ENCODE measurements around the gene PRR30. TPM values are rescaled to one million over a fixed set of nuclear protein-coding genes. Genes with fewer than 3 reads are reported as not detected.

Gene PRR30
- total and polyA plus RNA-seq, 12 donors, result not detected

DNA sequence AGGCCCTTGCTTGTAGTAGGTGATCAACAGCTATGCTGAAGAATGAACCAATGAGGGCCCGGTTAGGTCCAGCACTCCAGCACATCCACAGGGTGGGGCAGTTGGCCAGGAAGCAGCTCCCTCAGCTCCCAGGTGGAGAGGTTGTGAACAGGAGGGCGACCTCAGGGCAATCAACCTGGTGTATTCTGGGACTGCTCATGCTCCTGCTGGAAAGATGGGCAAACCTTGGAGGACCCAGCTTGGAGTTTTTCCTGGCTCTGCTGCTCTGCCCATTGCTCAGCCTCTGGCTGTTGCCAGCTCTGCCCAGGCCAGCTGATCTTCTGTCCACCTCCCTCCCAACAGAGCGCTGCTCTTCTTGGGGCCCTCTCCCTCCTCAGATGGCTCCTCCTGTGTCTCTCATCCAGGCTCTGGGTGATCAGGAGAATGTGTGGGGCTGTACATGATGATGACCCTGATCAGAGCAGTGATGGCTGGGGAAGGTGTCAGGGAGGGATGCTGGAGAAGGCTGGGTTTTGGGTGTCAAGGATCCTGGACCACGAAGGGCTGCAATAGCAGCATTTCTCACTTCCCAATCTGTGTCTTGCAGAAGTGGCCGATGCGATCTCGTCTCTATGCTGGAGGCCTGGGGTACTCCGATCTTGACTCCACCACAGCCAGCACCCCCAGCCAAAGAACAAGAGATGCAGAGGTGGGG lies 13.0 kb upstream of the PRR30 start:
- no peak for DNase-seq
- no peak for TF ChIP-seq POLR2A (IDR thresholded peaks at IDR 0.05)
- TF ChIP-seq, protein P1, sequence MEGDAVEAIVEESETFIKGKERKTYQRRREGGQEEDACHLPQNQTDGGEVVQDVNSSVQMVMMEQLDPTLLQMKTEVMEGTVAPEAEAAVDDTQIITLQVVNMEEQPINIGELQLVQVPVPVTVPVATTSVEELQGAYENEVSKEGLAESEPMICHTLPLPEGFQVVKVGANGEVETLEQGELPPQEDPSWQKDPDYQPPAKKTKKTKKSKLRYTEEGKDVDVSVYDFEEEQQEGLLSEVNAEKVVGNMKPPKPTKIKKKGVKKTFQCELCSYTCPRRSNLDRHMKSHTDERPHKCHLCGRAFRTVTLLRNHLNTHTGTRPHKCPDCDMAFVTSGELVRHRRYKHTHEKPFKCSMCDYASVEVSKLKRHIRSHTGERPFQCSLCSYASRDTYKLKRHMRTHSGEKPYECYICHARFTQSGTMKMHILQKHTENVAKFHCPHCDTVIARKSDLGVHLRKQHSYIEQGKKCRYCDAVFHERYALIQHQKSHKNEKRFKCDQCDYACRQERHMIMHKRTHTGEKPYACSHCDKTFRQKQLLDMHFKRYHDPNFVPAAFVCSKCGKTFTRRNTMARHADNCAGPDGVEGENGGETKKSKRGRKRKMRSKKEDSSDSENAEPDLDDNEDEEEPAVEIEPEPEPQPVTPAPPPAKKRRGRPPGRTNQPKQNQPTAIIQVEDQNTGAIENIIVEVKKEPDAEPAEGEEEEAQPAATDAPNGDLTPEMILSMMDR (IDR thresholded peaks at IDR 0.05), result no peak
- Histone ChIP-seq H3K27ac (no peak overlapping the region), H3K27me3 (no peaks in the 10 kb centered on the region), H3K36me3 (replicated peaks in 1 of 2) (no peaks in the 10 kb centered on the region), H3K9me3 (replicated peaks in 1 of 3) (no peaks in the 10 kb centered on the region), H3K4me1 (replicated peaks in 1 of 2) (peaks cover 0 to 5% of the 10 kb centered on the region in 2 donors), H3K4me3 (no peak overlapping the region)
- WGBS, 4 donors, result 80 to 98% (median 87%) methylated on average over 6 to 8 of the region's 8 CpGs
- intact Hi-C loops (cut with DNase I), result no loop called here

DNA sequence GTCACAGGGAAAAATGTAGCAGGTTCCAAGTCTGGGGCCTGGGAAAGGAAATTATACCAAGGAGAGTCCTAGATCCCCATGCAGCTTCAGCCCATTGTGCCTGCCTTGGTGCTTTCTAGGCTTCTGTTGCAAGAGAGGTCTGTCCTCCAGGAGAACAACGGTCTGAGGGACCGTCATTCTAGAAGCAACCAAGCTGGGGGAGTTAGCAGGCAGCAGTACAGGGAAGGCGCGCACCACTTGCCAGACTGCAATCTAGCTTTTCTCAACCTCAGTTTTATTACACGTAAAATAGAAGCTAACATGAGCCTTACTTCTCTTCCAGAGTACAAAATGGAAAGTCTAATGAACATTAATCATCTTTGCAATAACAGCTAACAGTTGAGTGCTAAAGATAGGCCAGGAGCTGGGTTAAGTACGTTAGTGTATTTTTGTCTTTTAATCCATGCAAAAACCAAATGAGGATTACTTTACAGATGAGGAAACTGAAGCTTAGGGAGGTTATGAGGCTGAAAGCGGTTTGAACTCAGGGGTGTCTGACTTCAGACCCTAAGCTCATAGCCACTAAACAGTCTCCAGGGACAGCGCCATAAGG lies 11.5 kb upstream of the PRR30 start:
- Histone ChIP-seq H3K4me1 (replicated peaks in 1 of 2) (peaks cover 0 to 5% of the 10 kb centered on the region in 2 donors), H3K27ac (no peak overlapping the region), H3K9me3 (replicated peaks in 1 of 3) (no peaks in the 10 kb centered on the region), H3K36me3 (replicated peaks in 1 of 2) (no peaks in the 10 kb centered on the region), H3K27me3 (no peaks in the 10 kb centered on the region), H3K4me3 (no peak overlapping the region)
- intact Hi-C loops (cut with DNase I), result no loop called here
- DNase-seq, result no peak
- no peak for TF ChIP-seq POLR2A (IDR thresholded peaks at IDR 0.05)
- TF ChIP-seq, protein P1 (IDR thresholded peaks at IDR 0.05), result no peak
- 83 to 95% (median 87%) methylated on average over 8 of the region's 8 CpGs for WGBS, 4 donors

DNA sequence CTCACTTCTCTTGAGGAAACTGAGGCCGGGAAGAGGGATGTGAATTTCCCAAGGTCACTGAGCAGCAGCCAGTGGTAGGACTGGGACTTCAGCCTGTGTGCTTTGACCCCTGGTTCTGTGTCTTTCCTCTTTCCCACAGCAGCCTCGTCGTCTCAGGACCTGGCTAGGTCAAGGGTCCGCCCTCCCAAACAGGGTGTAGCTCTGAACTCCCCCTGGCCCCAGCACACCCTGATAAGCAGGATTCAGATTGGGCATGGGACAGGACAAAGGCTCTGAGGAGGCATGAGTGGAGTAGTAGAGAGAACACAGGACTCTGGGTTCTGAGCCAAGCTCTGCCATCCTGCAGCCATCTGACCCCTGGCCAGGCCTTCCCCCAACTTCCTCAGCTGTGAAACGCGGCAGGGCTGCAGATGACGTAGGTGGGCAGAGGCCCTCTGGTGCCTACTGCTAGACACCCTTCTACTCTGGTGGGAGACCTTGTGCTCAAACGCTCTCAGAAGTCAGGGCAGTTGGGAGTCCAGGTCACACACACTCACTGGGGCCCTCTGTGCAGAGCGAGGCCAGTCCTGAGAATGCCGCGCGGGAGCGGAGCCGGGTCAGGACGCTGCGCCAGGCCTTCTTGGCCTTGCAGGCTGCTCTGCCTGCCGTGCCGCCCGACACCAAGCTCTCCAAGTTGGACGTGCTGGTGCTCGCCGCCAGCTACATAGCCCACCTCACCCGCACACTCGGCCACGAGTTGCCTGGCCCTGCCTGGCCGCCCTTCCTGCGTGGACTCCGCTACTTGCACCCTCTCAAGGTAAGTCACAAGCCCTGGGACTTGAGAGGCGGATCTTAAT lies 10.6 kb upstream of the PRR30 start:
- TF ChIP-seq, protein P1 (IDR thresholded peaks at IDR 0.05), result no peak
- no peak for TF ChIP-seq POLR2A (IDR thresholded peaks at IDR 0.05)
- no peaks in the 10 kb centered on the region for H3K9me3 ChIP-seq (replicated peaks in 1 of 3)
- H3K27me3 ChIP-seq, result no peaks in the 10 kb centered on the region
- H3K4me3 ChIP-seq, result no peak overlapping the region
- no peak overlapping the region for H3K27ac ChIP-seq
- H3K36me3 ChIP-seq (replicated peaks in 1 of 2), result no peaks in the 10 kb centered on the region
- WGBS, 4 donors, result 88 to 95% (median 91%) methylated on average over 7 to 29 of the region's 29 CpGs
- H3K4me1 ChIP-seq (replicated peaks in 1 of 2), result peaks cover 0 to 5% of the 10 kb centered on the region in 2 donors
- no peak for DNase-seq
- intact Hi-C loops (cut with DNase I), result no loop called here

DNA sequence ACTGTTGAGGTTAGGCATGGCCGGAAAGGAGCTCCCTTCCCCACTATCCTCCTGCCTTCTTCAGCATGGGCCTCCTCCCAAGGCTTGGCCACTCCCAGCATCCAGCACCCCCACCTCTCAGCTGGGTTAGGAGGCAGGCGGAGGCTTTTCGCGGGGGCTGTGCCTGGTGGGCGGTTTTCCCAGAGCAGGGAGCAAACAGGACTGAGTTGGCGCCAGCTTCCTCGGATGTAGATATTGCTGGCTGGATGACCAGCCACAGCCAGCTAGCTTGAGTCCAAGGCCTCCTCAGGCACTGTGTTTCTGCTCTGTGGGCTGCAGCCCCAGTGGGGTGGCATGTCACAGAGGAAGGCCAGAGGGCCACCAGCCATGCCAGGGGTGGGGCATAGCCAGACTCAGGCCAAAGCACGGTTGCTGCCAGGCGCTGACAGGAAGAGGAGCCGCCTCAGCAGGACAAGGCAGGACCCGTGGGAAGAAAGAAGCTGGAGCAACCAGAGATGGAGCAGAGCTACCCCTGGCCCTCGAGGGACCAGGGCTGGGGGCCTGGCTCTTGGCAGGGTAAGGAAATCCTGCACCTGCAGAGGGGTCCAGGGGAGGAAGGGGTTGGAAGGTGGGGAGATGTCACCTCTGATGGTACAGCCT lies 9.7 kb upstream of the PRR30 start, which contains the start of gene TCF23:
Gene TCF23, plus strand, starts transcription at position 204 of the 639 bp plus-strand sequence. Its CDS starts 130 bp downstream, at position 334.
- intact Hi-C loops (cut with DNase I), result no loop called here

More for the DNA sequence above, 9.7 kb upstream of the PRR30 start, which contains the start of gene TCF23:
- Histone ChIP-seq H3K27ac (no peak within 1 kb of the TSS), H3K27me3 (no peaks in the 10 kb centered on the region), H3K4me3 (no peak within 1 kb of the TSS), H3K36me3 (replicated peaks in 1 of 2) (no peaks in the 10 kb centered on the region), H3K9me3 (replicated peaks in 1 of 3) (no peaks in the 10 kb centered on the region), H3K4me1 (replicated peaks in 1 of 2) (no peaks in the 10 kb centered on the region)
- DNase-seq, result no peak
- TF ChIP-seq POLR2A (IDR thresholded peaks at IDR 0.05), result no peak
- TF ChIP-seq, protein P1 (IDR thresholded peaks at IDR 0.05), result no peak
- 73 to 80% (median 74%) methylated on average over 5 to 12 of the region's 12 CpGs for WGBS, 4 donors
